Stimulated activated CD8-positive, alpha-beta memory T cell treated with anti-CD3 and anti-CD28 coated beads, Interleukin-4, amount 100 ng/mL, for 1 hour (primary cell): ENCODE data around the gene TAF1C.
"Not testable (repeated sequence)": the region's sequence is repeated elsewhere in the genome, so short reads cannot be mapped to it uniquely, and the experiment has no call there.

Experiments used
- DNase-seq, 2 donors: peaks; one replicate each; pipeline ENCODE4 v3.0.0-alpha.2; 2020; ENCODE audit warnings: low read depth in 2 of 2, low spot score in 1 of 2

TAF1C gene

DNA sequence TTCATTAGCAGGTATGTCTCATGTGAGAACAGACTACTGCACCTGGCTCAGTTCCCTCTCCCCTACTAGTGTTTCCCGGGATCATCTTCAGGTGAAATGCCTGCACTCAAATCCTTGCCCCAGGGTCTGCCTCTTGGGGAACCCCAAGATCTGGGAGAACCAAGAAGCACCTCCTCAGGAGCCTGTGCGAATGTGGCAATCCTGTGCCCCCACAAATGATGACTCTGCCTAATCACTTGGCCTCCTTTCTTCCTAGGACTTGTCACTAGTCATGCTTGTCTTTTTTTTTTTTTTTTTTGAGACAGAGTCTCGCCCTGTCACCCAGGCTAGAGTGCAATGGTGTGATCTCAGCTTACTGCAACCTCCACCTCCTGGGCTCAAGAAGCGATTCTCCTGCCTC lies 25.8 kb upstream of the TAF1C start:
- DNase-seq, result no peak

DNA sequence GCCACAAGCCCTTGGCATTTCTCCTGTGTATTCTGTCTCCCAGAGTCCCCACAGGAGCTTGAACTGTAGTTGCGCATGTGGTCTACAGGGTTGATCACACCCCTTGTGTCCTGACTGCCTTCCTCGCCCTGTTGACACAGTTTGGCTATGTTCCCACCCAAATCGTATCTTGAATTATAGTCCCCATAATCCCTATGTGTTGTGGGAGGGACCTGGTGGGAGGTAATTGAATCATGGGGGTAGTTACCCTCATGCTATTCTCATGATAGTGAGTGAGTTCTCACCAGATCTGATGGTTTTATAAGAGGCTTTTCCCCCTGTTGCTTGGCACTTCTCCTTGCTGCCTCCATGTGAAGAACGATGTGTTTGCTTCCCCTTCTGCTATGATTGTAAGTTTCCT lies 25.3 kb upstream of the TAF1C start:
- no peak for DNase-seq

GRCh38 chr16:84209989-84210388 lies 23.1 kb upstream of the TAF1C start:
- DNase-seq, result no peak

GRCh38 chr16:84207879-84208278 lies 21.0 kb upstream of the TAF1C start:
- DNase-seq, result no peak

DNA sequence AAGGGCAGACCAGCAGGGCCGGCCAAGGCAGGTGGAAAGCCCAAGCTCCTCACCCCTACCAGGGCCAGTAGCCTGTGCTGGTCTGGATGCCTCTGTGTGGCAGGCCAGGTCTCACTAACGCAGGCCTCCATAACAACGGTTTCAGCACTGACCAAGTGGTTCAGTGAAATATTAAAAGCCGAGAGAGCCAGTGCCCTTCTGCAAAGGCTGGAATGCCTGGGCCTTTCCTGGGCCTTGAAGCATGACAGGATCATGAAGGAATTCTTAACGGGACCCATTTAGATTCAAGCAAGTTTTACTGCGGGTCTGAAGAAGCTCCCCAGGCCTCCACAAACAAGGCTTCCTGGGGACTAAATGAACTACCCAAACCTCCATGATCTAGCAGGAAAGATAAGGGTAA lies 20.4 kb upstream of the TAF1C start:
- no peak for DNase-seq

DNA sequence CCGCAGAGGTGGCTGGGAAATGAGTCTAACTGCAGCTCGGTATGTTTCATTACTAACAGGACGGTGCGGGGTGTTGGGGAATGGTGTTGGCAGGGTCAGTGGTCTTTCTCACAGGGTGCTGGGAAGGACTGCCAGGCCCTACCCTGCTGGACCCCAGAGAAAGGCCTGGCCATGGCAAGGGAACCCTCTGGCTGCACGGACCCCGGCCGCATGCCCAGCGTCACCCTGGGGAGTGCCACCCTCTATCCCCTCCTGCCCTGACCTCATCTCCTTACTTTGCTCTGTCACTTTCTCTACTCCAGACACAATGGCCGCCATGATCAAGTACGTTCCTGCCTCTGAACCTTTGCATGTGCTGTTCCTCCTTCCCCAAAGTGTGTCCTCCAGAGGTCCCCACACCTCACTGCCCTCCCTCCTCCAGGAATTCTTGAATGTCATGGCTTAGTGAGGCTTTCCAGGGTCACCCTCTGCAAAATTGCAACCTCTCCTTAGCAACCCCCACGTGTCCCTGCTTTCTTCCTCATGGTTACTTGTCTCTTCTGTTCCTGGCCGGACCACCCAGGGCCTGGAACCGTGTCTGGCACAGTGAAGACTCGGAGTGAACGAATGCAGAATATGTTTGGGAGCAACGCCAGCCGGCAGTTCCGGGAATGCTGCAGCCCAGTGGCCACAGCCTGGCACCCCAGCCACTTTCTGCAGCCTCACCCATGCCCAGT lies 19.3 kb upstream of the TAF1C start:
- DNase-seq, result no peak

GRCh38 chr16:84205123-84205522 lies 18.3 kb upstream of the TAF1C start:
- not testable (repeated sequence) for DNase-seq

GRCh38 chr16:84204551-84204950 lies 17.7 kb upstream of the TAF1C start:
- not testable (repeated sequence) for DNase-seq

DNA sequence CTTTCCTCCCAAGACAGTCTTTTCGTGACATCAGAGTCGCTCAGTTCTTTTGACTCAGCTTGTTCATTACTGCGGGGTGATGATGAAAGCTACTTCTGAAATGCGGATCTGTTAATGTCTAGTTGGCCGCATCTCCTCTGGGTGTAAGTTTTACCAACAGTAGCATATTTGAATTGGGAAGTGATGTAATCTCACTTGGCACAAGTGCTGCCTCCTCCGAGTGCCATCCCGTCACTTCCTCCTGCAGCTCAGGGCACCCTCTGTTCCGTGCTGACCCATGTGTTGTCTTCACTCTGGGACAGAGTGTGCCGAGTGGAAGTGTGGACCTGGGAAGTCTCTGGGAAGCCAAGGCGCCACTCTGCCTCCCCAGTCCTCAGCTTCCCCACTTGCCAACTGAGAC lies 13.0 kb upstream of the TAF1C start:
- no peak for DNase-seq

- no peak for DNase-seq
Measured at GRCh38 chr16:84199097-84199496, 12.2 kb upstream of the TAF1C start.

- no peak for DNase-seq
Measured at GRCh38 chr16:84198401-84198800, 11.5 kb upstream of the TAF1C start.

GRCh38 chr16:84197466-84198128 lies 10.7 kb upstream of the TAF1C start:
- no peak for DNase-seq

DNA sequence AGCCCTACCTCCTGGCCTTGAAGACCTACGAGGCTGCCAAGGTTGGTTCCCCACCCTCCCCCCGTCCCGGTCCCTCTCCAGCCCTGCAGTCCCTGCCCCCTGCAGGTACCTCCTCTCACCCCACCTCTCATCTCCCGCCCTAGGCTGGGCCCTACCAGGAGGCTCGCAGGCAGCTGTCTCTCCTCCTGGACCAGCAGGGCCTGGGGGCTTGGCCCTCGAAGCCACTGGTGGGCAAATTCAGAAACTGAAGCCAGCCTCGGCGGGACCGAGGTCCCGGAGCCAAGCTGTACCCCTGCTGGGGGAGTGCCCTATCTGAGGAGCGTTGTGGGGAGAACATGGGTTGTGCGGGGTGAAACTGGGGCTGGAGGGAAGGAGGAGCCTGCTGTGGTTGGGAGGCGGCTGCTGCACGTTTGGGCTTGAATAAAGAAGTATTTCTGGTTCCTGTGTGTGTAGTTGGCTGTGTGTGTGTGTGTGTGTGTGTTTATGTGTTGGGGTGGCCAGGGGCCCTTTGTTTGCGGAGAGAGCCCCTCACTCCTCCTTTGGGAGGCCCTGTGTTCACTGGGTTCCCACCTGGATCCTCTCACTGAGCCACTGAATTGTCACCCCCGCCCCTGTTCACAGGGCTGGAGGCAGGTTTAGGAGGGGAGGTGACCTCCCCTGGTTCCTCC lies 10.0 kb upstream of the TAF1C start:
- DNase-seq, result no peak

GRCh38 chr16:84196101-84196500 lies 9.2 kb upstream of the TAF1C start:
- DNase-seq, result no peak

- no peak for DNase-seq
Measured at GRCh38 chr16:84195201-84196093, 8.6 kb upstream of the TAF1C start.

GRCh38 chr16:84194470-84195200 lies 7.8 kb upstream of the TAF1C start:
- DNase-seq, result no peak

DNA sequence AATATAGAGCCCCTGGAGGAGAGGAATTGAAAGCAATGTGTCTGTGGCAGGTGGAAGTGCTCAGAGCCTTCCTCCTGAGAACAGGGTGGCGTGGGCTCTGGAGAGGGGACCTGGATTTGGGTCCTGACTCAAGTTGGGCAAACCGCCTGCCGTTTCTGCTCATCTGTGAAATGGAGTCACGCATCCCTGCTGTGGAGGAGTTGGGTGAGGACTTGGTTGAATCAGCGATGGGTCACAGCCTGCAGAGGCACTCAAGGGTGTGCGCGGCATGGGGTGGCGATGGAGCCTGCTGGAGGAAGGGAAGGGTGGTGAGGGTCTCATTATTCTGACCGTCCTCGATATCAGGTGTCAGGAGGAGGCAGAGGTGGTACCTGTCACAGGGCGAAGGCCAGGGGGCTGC lies 7.2 kb upstream of the TAF1C start:
- no peak for DNase-seq

GRCh38 chr16:84193480-84193879 lies 6.6 kb upstream of the TAF1C start:
- DNase-seq, result no peak

DNA sequence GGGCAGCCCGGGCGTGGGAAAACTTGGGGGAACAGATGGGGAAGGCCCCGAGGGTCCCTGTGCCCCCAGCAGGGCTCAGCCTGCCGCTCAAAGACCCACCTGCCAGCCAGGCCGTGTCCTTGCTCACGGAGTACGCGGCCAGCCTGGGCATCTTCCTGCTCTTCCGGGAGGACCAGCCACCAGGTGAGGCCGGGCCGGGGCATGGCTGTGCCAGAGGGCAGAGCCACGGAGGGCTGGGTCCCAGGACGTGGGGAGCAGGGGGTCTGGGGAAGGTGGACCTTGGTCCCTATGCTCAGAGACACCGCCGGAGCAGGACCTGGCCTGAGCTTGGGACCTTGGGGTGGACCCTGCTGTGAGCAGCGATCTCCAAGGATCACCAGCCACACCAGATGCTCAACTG lies 4.6 kb upstream of the TAF1C start:
- no peak for DNase-seq

DNA sequence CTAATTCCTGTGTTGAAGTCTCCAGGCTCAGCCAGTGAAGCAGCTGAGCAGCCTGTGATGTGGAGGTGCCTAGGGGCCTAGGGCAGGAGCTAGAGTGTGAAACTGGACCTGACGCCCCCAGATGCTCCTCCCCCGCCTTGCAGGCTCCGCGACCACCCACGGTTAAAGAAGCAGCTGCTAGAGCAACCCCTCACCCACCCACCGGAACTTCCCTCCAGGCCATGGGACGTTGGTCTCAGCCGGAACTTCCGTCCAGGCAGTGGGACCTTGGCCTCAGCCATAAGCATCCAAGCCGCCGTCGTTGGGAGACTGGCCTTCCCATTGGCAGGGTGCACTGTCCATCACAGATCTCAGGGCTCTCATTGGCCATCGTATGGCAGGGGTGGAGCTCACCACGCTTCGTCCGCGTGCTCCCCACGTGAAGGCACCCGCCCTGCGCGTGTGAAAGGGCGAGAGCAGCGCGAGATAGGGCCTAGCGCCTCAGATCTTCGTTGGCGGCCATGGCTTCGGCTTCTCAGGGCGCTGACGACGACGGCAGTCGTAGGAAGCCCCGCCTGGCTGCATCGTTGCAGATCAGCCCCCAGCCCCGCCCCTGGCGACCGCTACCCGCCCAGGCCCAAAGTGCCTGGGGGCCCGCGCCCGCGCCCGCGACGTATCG lies 4.0 kb upstream of the TAF1C start, which contains the start of gene ADAD2:
ADAD2 (plus strand) TSS at position 427 of the 658 bp plus-strand sequence; CDS start at position 501, 74 bp downstream.
- DNase-seq, result no peak
